Panc1 (cell line): ENCODE results near the gene GJA3. TPM values are rescaled to one million over a fixed set of nuclear protein-coding genes. Genes with fewer than 3 reads are reported as not detected.

Experiments used
- ATAC-seq: fragments of 200-7000 bp; cut with Tn5 transposase; 2 replicates; pipeline ENCODE4 v1.9.1; 2020; ENCODE audit warnings: mild to moderate bottlenecking, moderate library complexity
- BruUV-seq: library from RNA; stranded (reverse); fragments of 400-500 nt; replicated peaks from 2 replicates; lab custom pipeline; 2021; lab: Mats Ljungman, UMichigan
- CTCF ChIA-PET: fragments of 300-600 bp; sonication (Branson Sonifier 250); formaldehyde crosslinking; loops from one replicate; lab custom pipeline; 2022; ENCODE audit warnings: antibody characterized with exemption; lab: Charles Lee
- POLR2A ChIA-PET: fragments of 300-600 bp; sonication (Branson Sonifier 250); formaldehyde crosslinking; loops from one replicate; lab custom pipeline; 2022; ENCODE audit warnings: antibody characterized with exemption; lab: Charles Lee
- DNase-seq: peaks from one replicate; pipeline ENCODE4 v3.0.0-alpha.2; 2010; ENCODE audit warnings: low read depth, low spot score
- H3K27ac ChIP-seq: 2 replicates; pipeline ENCODE4 v1.5.1; 2011; ENCODE audit warnings: mild to moderate bottlenecking, low read length, inconsistent platforms
- H3K27me3 ChIP-seq: fragments of 200-500 bp; sonication (Bioruptor generic); 2 replicates; pipeline ENCODE4 v1.6.0; 2014; ENCODE audit warnings: low read length, inconsistent platforms; ENCODE audit not compliant: control insufficient read depth, insufficient read depth
- H3K36me3 ChIP-seq: fragments of 200-500 bp; sonication (Bioruptor generic); 2 replicates; pipeline ENCODE4 v1.5.1; 2014; ENCODE audit warnings: inconsistent platforms, mild to moderate bottlenecking, low read length, moderate library complexity; ENCODE audit not compliant: control insufficient read depth, insufficient read depth
- H3K4me1 ChIP-seq: 2 replicates; pipeline ENCODE4 v1.5.1; 2011; ENCODE audit warnings: inconsistent platforms, mild to moderate bottlenecking, low read length, moderate library complexity; ENCODE audit not compliant: control insufficient read depth, insufficient read depth
- H3K4me3 ChIP-seq, 2 experiments: 2 replicates each; pipeline ENCODE4 v1.5.1; 2011 to 2012; ENCODE audit warnings: low read depth in 2 of 2, low read length in 2 of 2, mild to moderate bottlenecking in 2 of 2, inconsistent platforms in 1 of 2, moderate library complexity in 1 of 2
- H3K9me3 ChIP-seq: fragments of 200-500 bp; sonication (Bioruptor generic); 2 replicates; pipeline ENCODE4 v1.5.1; 2014; ENCODE audit warnings: low read depth, mild to moderate bottlenecking, inconsistent platforms, low read length, moderate library complexity; ENCODE audit not compliant: control insufficient read depth, insufficient read depth
- CTCF ChIP-seq: fragments of 450-650 bp; IDR thresholded peaks from 2 replicates; pipeline ENCODE4 v1.5.1; 2017; ENCODE audit warnings: mild to moderate bottlenecking
- POLR2AphosphoS5 ChIP-seq: IDR thresholded peaks from 2 replicates; pipeline ENCODE4 v1.6.1; 2012; ENCODE audit warnings: mild to moderate bottlenecking, low read depth, low read length, moderate library complexity
- SIN3A ChIP-seq: IDR thresholded peaks from 2 replicates; pipeline ENCODE4 v1.6.1; 2012; ENCODE audit warnings: low read depth, mild to moderate bottlenecking, low read length, moderate library complexity, borderline replicate concordance; ENCODE audit not compliant: insufficient read depth
- TCF7L2 ChIP-seq: IDR thresholded peaks from 2 replicates; pipeline ENCODE4 v1.6.1; 2011; ENCODE audit warnings: mild to moderate bottlenecking, low read depth, low read length, inconsistent platforms
- in situ Hi-C: cut with HindIII; loops from 2 replicates; pipeline ENCODE4 v1.10.0; 2016; ENCODE audit warnings: low sequenced_read_pairs, low pct_unique_long_range_greater_than_20kb
- intact Hi-C: fragments of 100-400 bp; cut with micrococcal nuclease; formaldehyde crosslinking; loops from one replicate; pipeline ENCODE4 v1.10.0; 2022; ENCODE audit not compliant: unreplicated experiment
- total RNA-seq: library from RNA; stranded (reverse); gene quantifications from one replicate; pipeline ENCODE4 v1.2.1, GENCODE V29; 2021; ENCODE audit not compliant: unreplicated experiment
- TF ChIP-seq, protein P1 (sequence below), 2 experiments: IDR thresholded peaks; 2 replicates each; pipeline ENCODE4 v1.6.1; 2011 to 2012; ENCODE audit warnings: low read depth in 2 of 2, control low read depth in 1 of 2, low read length in 1 of 2, mild to moderate bottlenecking in 1 of 2, moderate library complexity in 1 of 2; ENCODE audit not compliant: insufficient read depth in 1 of 2

The GJA3 gene
- total RNA-seq, 1 experiment from 2014 or later = 11.6 TPM

DNA sequence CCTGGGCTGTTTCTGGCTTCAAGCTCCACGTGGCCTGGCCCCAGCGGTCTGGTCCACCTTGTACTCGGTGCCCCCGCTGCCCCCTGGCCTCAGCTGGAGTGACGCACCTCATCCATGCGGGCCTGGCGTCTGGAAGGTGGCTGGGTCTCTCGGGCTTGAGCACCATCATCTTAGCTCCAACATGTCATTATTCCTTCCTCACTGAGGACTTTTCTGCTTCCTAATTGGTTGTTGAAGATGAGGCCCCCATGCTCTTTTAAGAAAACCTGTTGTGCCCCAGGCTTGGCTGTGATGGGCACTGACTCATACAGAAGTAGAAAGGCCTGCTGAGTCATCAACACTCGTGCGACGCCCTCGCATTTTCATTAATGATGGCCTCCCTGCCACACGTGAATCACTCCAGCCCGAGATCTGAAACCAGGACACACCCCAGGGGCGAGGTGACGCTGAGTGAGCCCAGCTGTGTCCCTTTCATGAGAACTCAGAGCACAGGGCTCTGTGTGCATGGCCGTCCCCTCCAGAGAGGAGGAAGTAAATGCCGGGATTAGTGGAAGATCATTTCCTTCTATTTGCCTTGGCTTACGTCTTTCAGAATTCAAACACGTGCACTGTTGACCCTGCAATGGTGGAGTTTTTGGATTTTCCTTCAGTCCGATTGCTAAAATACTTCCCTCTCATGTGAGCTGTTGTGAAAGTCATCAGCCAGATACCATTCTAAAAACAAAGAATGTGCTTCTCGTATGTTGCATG, 14.0 kb upstream of the GJA3 start:
- Histone ChIP-seq H3K4me1 (0 out of 2 replicates have a peak, but pooled peaks cover 5% of the 10 kb centered on the region), H3K4me3 (peak overlapping the region in 1 of 2 experiments; percentile 29; a peak in 2 of 4 replicates), H3K9me3 (no peaks in the 10 kb centered on the region), H3K36me3 (no peaks in the 10 kb centered on the region), H3K27ac (no peak overlapping the region), H3K27me3 (no peaks in the 10 kb centered on the region)
- DNase-seq = peak; percentile 62
- ATAC-seq = peak; percentile 84
- intact Hi-C loops = no loop called here
- in situ Hi-C loops = no loop called here
- no TSS peak for BruUV-seq
- ChIA-PET POLR2A (no interaction called here), CTCF (no interaction called here)
- TF ChIP-seq, protein P1, sequence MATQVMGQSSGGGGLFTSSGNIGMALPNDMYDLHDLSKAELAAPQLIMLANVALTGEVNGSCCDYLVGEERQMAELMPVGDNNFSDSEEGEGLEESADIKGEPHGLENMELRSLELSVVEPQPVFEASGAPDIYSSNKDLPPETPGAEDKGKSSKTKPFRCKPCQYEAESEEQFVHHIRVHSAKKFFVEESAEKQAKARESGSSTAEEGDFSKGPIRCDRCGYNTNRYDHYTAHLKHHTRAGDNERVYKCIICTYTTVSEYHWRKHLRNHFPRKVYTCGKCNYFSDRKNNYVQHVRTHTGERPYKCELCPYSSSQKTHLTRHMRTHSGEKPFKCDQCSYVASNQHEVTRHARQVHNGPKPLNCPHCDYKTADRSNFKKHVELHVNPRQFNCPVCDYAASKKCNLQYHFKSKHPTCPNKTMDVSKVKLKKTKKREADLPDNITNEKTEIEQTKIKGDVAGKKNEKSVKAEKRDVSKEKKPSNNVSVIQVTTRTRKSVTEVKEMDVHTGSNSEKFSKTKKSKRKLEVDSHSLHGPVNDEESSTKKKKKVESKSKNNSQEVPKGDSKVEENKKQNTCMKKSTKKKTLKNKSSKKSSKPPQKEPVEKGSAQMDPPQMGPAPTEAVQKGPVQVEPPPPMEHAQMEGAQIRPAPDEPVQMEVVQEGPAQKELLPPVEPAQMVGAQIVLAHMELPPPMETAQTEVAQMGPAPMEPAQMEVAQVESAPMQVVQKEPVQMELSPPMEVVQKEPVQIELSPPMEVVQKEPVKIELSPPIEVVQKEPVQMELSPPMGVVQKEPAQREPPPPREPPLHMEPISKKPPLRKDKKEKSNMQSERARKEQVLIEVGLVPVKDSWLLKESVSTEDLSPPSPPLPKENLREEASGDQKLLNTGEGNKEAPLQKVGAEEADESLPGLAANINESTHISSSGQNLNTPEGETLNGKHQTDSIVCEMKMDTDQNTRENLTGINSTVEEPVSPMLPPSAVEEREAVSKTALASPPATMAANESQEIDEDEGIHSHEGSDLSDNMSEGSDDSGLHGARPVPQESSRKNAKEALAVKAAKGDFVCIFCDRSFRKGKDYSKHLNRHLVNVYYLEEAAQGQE (IDR thresholded peaks at IDR 0.05; ENCODE audit: insufficient read depth in 1 of 2, low read depth in 2 of 2, low read length in 1 of 2) = no peak
- TF ChIP-seq POLR2AphosphoS5 (no peak), SIN3A (no peak), TCF7L2 (no peak), CTCF (no peak)

DNA sequence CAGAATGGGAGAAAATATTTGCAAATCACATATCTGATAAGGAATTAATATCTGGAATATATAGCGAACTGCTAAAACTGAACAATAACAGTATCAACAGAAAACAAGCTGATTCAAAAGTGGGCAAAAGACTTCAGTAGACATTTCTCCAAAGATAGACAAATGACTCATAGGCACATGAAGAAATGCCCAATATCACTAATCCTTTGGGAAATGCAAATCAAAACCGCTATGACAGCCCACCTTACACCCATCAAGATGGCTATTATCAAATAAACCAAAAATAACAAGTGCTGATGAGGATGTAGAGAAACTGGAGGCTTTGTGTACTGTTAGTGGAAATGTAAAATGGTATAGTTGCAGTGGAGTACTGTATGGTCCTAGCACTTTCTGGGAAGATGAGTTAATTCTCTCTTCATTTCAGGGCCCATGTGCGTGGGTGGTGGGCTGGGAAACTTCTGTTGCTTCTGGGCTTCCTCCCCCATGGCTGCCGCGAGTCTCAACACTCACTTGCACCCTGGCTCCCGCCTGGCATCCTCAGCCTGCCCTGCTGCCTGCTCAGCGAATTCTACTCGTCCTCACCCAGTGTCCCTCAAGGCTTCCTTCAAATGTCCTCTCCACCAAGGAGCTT, 12.4 kb upstream of the GJA3 start:
- no TSS peak for BruUV-seq
- POLR2A ChIA-PET = no interaction called here

More for the DNA sequence above, 12.4 kb upstream of the GJA3 start:
- TF ChIP-seq CTCF = no peak
- no peak for TF ChIP-seq TCF7L2
- TF ChIP-seq SIN3A = no peak
- no peak for TF ChIP-seq POLR2AphosphoS5
- TF ChIP-seq, protein P1 (IDR thresholded peaks at IDR 0.05; ENCODE audit: insufficient read depth in 1 of 2, low read depth in 2 of 2, low read length in 1 of 2) = no peak
- intact Hi-C loops (no loop called here), in situ Hi-C loops (no loop called here)
- Histone ChIP-seq H3K27ac (no peak overlapping the region), H3K9me3 (no peaks in the 10 kb centered on the region), H3K27me3 (no peaks in the 10 kb centered on the region), H3K4me3 (no peak overlapping the region), H3K36me3 (no peaks in the 10 kb centered on the region), H3K4me1 (0 out of 2 replicates have a peak, but pooled peaks cover 5% of the 10 kb centered on the region)
- CTCF ChIA-PET = interaction anchor here (0.6 kb wide), 1 partner anchor 714 kb away, joined by 12 read pairs; no protein-coding TSS in a partner anchor
- ATAC-seq (no peak), DNase-seq (no peak)
